ENCODE results near the gene KRTAP4-8.

DNA sequence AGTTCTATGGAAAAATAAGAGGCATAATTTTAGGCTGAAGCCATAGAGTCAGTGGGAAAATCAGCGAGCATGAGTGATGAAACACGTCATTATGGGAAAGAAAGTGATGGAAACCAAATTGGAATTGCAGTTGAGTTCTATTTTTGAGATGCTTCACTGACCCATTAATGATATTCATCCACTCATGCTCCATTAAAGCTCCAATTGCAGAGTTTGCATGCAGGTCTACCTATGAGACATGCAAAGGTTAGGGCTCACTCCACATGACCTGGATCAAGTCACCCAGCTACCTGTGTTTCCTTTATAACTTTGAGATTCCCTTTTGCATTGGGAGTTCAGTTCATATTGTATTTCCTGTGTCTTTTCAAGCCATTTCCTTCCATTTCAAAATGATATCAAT lies 24.3 kb downstream of the KRTAP4-8 start:
- TF ChIP-seq, protein P1, sequence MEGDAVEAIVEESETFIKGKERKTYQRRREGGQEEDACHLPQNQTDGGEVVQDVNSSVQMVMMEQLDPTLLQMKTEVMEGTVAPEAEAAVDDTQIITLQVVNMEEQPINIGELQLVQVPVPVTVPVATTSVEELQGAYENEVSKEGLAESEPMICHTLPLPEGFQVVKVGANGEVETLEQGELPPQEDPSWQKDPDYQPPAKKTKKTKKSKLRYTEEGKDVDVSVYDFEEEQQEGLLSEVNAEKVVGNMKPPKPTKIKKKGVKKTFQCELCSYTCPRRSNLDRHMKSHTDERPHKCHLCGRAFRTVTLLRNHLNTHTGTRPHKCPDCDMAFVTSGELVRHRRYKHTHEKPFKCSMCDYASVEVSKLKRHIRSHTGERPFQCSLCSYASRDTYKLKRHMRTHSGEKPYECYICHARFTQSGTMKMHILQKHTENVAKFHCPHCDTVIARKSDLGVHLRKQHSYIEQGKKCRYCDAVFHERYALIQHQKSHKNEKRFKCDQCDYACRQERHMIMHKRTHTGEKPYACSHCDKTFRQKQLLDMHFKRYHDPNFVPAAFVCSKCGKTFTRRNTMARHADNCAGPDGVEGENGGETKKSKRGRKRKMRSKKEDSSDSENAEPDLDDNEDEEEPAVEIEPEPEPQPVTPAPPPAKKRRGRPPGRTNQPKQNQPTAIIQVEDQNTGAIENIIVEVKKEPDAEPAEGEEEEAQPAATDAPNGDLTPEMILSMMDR (conservative IDR thresholded peaks at IDR 0.05; ENCODE audit: low read length): no peak
- TF ChIP-seq EZH2phosphoT487 (IDR thresholded peaks at IDR 0.05; ENCODE audit: borderline replicate concordance, low read depth, low read length): no peak

Data from OCI-LY7 (cell line).